H1 (cell line): ENCODE data around the gene MACF1. TPM values are rescaled to one million over a fixed set of nuclear protein-coding genes. Genes with fewer than 3 reads are reported as not detected.

Experiments
- USF2 ChIP-seq: IDR thresholded peaks from 2 replicates; pipeline ENCODE4 v1.6.1; 2011; ENCODE audit warnings: low read length, improper control_type of control experiment
- polyA plus RNA-seq, 7 experiments: library from polyadenylated mRNA; depleted of rRNA in 3 of 7; stranded (reverse) in 5 of 7; unstranded in 2 of 7; fragments of >200 nt in 5 of 7; fragments of 200-250 nt in 2 of 7; gene quantifications; 1 replicate in 5 of 7; 2 replicates in 1 of 7; 4 replicates in 1 of 7; pipeline versions ENCODE4 v1.2.1 to v1.2.3, GENCODE V29; 2011 to 2013; ENCODE audit warnings: missing spikeins in 2 of 7, mixed read lengths in 2 of 7
- total RNA-seq: library from RNA; stranded (reverse); fragmentation: NEBNext Ultra II Directional; extraction: Animal tissue kit (Norgen Biotek cat#: 25700); gene quantifications from 2 replicates; pipeline ENCODE4 v1.2.1, GENCODE V29; 2021

Gene MACF1
- total and polyA plus RNA-seq, 2 of the 8 experiments (the other 6 are each of a cell fraction or from before 2014, with no cell fraction given): 59.8 to 285 TPM

DNA sequence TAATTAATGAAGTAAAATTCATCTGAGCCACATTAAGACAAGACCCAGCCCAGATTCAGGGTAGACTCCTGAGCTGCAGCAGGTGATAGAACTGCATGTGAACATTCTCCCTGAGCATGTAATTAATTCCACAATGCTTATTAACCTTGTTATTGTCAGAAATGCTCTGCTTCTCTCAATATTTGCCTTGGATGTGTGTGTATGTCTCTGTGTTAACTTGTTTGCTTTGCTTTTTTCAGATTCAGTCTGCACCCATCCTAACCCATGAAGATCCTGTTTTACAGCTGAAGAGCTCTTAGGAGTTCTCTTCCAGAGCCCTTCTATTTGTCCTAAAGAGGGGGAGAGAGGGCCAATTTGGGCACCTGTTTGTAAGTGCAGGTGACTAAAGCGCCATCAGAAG, 143.8 kb downstream of the MACF1 start (continued):
- TF ChIP-seq USF2: no peak
